ENCODE results near the gene MTA1.

DNA sequence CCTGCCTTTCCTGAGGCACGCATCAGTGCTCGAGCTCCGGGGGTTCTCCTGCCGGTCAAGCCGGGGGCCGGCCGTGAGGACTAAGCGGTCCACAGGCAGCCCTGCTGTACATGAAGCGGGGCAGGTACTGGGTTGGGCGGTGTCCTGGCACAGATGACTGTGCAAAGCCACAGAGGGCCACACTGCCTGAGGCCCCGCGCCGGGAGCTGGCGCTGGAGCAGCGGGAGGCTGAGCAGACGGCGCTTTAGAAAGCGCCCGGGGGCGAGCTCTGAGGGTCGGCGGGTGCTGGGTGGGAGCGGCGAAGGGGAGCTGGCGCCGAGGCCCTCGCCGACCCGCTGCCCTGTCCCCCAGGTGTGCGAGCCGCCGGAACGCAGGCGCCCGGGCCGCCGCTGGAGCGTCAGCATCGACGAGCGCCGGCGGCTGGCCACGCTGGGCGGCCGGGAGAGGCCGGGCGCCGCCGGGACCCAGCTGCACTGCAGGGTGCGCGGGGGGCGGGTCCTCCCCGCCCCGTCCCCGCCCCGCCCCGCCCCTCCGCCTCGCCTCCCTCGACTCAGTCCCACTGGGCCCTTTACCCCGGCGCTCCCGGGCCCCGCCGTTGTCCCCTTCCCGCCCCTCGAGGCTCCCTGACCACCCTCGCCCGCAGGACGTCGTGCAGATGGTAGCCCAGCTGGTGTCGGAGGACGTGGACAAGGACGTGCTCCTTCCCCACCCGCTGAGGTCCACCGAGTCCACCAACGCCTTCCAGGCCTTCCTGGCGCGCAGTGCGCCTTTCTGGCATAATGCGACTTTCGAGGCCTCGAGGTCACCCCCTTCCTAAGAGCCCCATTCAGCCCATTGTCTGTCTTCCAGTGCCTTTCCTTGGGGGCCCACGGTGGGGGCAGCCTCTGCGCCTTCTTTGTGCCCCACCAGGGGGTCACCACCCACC, 8.3 kb upstream of the MTA1 start:
- TF ChIP-seq, protein P1, sequence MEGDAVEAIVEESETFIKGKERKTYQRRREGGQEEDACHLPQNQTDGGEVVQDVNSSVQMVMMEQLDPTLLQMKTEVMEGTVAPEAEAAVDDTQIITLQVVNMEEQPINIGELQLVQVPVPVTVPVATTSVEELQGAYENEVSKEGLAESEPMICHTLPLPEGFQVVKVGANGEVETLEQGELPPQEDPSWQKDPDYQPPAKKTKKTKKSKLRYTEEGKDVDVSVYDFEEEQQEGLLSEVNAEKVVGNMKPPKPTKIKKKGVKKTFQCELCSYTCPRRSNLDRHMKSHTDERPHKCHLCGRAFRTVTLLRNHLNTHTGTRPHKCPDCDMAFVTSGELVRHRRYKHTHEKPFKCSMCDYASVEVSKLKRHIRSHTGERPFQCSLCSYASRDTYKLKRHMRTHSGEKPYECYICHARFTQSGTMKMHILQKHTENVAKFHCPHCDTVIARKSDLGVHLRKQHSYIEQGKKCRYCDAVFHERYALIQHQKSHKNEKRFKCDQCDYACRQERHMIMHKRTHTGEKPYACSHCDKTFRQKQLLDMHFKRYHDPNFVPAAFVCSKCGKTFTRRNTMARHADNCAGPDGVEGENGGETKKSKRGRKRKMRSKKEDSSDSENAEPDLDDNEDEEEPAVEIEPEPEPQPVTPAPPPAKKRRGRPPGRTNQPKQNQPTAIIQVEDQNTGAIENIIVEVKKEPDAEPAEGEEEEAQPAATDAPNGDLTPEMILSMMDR (IDR thresholded peaks at IDR 0.05): no peak
- no peak for TF ChIP-seq EP300 (IDR thresholded peaks at IDR 0.05)
